Right ventricle myocardium superior (tissue), 1 donor: ENCODE results near the gene HPN. TPM values are rescaled to one million over a fixed set of nuclear protein-coding genes. Genes with fewer than 3 reads are reported as not detected.
"Not testable (repeated sequence)": the region's sequence is repeated elsewhere in the genome, so short reads cannot be mapped to it uniquely, and the experiment has no call there.

Source experiments
- ATAC-seq: fragments of 200-7000 bp; cut with Tn5 transposase; one replicate; pipeline ENCODE4 v1.9.1; 2020; ENCODE audit warnings: mild to moderate bottlenecking; ENCODE audit not compliant: poor library complexity
- DNase-seq: peaks from one replicate; pipeline ENCODE4 v3.0.0-alpha.2; 2020
- intact Hi-C: fragments of 100-400 bp; cut with DNase I; formaldehyde crosslinking; loops from one replicate; pipeline ENCODE4 v1.11.2; 2022
- total RNA-seq: library from RNA; stranded (reverse); fragmentation: NEBNext Ultra II Directional; extraction: Animal tissue kit (Norgen Biotek cat#: 25700); gene quantifications from one replicate; pipeline ENCODE4 v1.2.1, GENCODE V29; 2021
- donor health status: DM: no; HTN: yes; CAD: no; lungs with severe emphysema.

HPN gene
- total RNA-seq, 1 donor from 2014 or later: 5.6 TPM

DNA sequence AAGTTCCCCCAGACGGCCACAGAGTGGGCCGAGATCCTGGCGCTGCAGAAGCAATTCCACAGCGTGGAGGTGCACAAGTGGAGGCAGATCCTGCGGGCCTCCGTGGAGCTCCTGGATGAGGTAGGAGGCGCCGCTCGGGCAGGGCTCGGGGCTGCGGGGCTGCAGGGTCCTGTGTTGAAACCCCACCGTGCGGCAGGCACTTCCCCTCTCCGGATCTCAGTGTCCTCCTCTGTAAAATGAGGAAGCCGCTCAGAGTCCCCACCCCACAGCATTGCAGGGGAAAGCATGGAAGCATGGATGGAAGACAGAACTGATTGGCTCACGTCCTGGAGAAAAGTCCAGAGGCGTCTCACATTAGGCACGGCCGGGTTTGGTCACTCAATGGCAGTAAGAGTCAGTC is 18.1 kb upstream of the HPN start:
- DNase-seq: peak; percentile 51
- peak; percentile 33 for ATAC-seq
- intact Hi-C loops: no loop called here

DNA sequence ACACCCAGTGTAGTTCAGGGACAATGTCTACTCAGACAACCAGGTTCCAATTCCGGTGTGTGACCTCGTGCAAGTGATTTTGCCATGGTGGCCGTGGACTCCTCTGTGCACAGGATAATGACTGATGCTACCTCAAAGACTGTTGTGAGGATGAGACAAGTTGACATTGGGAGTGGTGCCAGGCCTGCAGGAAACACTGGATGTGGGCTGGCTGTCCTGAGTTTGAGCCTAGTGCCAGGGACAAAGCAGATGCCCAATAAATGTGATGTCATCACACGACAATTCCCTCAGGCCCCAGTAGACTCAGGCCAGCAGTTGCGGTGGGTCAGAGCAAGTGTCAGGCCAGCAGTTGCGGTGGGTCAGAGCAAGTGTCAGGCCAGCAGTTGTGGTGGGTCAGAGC is 17.4 kb upstream of the HPN start:
- DNase-seq (peak; percentile 38), ATAC-seq (no peak)
- intact Hi-C loops: no loop called here

DNA sequence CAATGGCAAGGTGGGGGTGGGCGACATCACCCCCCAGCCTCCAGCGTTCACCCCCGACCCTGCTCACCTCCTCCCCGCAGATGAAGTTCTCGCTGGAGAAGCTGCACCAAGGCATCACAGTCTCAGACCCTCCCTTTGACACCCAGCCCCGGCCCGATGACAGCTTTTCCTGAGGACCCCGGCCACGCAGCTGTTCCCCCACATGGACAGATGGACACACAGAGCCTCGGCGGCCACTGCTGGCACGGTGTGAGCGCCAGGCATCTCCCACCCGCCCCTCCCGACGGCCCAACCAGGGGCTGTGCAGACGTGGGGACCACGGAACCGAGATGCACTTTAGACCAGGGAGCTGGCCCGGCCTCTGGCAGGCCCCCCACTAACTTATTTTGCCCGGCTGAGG is 15.6 kb upstream of the HPN start:
- DNase-seq (peak; percentile 15), ATAC-seq (no peak)
- intact Hi-C loops: no loop called here

DNA sequence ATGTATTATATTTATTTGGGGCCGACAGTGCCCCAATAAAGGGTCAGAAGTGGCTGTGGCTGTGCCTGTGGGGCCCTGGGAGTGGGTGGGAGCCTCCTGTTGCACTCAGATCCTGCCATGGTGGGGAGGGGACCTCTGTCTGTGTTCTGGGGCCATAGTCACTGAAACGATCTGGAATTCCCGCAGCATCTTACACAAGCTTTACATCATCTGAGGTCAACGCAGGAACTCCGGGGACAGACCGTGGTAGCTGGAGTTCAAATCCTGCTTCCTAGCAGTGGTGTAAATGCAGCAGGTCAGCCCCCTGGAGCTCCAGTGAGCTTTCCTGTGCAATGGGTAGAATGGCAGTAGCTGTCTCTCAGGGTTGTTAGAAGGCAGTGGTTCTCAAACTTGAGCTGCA is 15.1 kb upstream of the HPN start:
- no peak for ATAC-seq
- intact Hi-C loops: no loop called here
- DNase-seq: peak; percentile 13

DNA sequence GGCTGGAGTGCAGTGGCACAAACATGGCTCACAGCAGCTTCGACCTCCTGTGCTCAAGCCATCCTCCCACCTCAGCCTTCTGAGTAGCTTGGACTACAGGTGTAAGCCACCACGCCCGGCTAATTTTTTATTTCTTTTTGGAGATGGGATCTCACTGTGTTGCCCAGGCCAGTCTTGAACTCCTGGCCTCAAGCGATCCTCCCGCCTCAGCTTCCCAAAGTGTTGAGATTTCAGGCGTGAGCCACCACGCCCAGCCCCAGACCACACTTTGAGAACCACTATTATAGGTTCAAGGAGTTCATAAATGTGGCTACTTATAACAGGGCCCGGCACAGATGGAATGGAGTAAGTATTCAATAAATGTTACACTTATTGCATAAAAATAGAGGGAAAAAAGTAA is 14.5 kb upstream of the HPN start:
- intact Hi-C loops: no loop called here
- ATAC-seq: no peak

DNA sequence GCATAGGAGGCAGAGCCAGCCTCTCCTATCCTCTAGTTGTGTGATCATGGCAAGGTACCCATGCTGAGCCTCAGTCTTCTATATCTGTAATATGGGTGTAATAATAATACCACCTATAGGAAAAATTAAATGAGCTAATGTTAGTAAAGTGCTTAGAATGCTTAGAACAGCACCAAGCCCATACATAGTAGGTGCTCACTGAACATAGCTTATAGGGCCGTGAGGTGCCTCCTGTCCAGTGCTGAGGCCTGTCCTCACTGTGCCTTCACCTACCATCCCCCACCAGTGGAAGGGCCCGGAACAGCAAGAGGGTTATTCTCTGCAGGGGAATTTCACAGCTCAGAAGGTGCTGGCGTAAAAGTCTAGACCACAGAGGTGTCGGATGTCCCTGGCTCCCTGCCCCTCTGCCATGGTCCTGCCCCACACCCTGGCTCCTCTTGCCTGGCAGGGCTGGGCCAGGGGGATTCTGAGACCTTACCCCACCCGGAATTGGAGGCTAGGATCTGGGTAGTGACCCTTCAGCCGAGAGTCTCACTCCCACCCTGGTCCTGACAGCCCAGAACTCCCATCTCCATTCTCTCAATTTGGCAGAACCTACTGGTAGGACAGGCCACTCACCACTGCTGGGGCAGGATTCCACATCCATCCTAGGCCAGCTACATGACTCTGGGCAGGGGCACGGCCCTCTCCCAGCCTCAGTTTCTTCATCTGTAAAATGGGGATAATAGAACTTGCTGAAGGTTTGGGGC is 13.5 kb upstream of the HPN start:
- DNase-seq (no peak), ATAC-seq (no peak)
- intact Hi-C loops: no loop called here

More for the DNA sequence above, 14.5 kb upstream of the HPN start:
- peak; percentile 17 for DNase-seq

DNA sequence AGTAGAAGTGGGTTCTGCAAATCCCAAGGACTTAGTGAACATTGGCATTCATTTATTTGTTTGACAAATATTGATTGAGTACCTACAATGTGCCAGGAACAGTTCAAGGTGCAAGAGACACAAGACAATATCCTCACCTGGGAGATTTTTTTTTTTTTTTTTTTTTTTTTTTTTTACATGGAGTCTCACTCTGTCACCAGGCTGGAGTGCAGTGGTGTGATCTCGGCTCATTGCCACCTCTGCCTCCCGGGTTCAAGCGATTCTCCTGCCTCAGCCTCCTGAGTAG is 13.0 kb upstream of the HPN start:
- DNase-seq, ATAC-seq, intact Hi-C loops: not testable (repeated sequence)

DNA sequence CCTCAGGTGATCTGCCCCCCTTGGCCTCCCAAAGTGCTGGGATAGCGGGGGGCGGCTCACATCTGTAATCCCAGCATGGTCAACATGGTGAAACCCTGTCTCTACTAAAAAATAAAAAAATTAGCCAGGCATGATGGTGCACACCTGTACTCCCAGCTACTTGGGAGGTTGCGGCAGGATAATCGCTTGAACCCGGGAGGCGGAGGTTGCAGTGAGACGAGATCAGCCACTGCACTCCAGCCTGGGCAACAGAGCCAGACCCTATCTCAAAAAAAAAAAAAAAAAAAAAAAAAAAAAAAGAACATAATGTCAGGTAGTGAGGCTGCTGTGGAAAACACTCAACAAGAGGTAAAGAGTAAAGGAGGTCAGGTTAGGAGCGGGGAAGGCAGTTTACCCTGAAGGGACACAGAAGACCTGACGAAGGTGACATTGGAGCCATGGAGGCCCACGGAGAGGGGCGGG is 12.2 kb upstream of the HPN start:
- ATAC-seq, intact Hi-C loops, DNase-seq: not testable (repeated sequence)

DNA sequence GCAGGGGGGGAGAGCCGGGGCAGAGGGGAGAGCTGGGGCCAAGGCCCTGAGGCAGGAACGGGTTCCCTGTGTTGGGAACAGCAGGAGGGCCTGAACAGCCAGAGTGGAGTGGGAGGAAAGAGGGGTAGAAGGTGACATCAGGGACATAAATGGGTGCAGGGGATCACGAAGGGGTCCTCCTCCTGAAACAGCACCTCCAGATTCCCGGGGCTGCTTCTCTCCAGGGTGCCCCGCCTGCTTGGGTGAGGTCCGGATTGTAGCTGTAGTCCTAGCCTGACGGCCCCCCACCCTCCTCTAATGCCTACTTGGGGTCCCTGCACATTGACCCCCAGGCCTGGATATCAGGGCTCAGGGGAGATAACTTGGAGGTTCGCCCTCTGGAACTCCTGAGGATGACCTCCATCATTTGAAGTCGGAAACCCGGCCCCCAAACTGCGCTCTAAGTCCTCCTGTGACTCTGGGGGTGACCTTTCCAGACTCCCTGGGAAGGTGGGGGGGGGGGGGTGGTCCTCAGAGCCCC is 11.7 kb upstream of the HPN start:
- DNase-seq (no peak), ATAC-seq (peak; percentile 7)
- intact Hi-C loops: no loop called here

DNA sequence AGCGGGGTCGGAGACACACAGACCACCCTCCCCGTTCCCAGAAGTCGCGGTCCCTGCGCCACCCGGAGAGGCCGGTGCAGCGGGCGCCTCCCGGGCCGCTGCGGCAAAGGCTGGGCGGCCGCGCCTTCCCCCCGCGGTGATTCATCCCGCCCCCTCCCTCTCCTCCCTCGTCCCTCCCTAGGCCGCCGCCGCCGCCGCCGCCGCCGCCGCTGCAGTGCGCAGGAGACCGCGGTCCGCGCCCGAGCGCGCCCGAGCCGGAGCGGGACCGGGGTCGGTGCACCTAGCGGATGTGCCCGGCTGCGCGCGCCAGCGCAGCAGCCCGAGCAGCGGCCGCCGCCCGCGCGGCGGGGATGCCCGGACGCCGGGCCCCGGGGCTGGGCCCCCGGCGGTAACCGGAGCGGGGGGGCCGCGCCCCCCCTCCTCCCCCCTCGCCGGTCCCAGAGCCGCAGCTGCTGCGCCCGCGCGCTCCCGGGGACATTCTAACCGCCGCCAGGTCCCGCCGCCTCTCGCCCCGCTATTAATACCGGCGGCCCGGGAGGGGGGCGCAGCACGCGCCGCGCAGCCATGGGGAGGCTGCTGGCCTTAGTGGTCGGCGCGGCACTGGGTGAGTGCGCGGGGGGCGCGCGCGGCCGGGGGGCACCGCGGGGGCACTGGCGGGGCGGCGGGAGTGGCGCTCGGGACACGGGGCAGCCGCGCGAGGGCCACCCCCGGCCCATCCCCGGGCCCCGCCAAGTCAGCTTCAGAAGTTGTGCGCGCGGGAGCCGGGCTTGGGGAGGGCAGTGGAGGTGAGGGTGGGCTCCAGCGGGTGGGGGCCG is 11.1 kb upstream of the HPN start, which contains the start of gene SCN1B:
Gene SCN1B (plus strand): TSS at position 214 of the 815 bp plus-strand sequence. CDS start 351 bp downstream, at position 565.
- ATAC-seq (peak; percentile 80), DNase-seq (peak; percentile 78)
- intact Hi-C loops: no loop called here

DNA sequence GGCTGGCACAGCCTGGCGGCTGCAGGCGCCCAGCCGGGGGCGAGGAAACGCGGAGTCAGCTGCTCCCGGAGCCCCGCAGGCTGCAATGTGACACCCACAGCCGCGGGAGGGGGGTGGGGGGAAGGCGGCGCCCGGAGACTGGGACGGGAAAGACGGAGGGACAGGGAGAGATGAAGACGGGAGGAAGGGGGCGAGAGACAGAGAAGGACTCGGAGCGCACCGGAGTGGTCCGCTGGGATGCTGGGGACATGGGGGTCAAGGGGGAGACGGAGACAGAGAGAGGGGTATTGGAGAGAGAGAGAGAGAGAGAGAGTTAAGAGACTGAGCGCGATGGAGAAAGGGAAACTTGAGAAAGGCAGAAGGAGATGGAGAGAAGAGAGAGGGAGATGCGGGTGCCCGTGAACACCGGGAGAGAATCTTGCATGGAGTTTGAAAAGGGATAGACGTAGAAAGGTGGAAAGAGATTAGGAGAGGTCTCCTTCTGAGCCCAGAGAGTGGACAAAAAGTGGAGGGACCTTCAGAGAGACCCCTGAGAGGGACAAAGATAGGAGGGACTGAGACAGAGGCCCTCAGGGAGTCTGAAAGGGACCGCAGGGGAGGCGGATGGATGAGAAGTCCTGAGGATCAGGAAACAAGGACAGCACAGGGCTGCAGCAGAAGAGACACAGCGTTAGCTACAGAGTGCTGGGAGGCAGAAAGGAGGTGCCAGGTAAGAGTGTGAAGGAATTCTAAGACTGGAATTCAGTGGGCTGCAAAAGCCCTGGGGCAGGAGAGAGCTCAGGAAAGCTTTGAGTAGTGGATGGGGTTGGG is 10.2 kb upstream of the HPN start:
- intact Hi-C loops: no loop called here
- peak; percentile 36 for ATAC-seq
- DNase-seq: peak; percentile 63

DNA sequence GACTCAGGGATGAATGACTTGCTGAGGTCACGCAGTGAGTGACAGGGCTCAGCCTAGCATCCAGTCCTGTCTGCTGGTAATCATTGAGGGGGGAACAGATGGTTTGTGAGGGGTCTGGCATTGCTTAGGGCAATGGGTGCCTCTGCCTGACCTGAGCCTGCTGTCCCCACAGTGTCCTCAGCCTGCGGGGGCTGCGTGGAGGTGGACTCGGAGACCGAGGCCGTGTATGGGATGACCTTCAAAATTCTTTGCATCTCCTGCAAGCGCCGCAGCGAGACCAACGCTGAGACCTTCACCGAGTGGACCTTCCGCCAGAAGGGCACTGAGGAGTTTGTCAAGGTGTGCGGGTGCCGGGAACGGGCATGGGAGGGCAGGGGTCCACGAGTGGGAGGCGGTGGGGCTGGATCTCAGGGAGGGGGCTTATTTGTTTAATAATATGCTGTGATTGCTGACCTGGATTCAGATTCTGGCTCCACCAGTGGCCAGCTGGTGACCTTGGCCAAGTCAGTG is 9.1 kb upstream of the HPN start:
- no peak for ATAC-seq
- no peak for DNase-seq
- intact Hi-C loops: no loop called here

DNA sequence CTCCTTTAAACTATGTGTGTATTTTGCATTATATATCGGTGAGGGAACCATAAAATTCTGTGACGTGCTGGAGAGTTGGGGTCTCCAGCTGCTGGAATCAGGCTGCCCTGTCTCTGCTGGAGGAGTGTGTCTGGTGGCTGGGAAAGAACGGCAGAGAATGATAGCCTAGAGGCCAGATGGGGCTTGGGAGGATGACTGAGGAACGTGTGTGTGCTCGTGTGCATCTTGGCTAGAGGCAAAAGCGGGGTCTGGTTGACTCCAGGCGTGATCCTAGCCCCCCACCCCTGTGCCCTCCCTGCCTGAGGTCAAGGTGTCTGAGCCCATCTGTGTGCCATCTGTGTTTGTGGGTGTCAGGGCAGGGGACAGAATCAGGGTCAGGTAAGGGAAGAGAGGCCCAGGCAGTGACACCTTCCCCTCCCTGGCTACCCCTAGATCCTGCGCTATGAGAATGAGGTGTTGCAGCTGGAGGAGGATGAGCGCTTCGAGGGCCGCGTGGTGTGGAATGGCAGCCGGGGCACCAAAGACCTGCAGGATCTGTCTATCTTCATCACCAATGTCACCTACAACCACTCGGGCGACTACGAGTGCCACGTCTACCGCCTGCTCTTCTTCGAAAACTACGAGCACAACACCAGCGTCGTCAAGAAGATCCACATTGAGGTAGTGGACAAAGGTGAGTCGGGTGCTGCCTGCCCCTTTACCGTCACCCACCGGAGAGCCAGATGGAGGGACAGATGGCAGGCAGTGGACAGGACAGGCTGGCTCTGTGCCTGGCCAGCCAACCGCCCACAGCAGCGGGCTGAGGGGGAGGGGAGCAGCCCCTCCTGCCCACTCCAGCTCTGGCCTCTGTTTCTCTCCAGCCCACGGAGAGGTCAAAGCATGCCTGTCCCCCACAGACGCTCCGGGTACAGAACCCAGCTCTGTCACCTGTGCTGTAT is 8.2 kb upstream of the HPN start:
- intact Hi-C loops: no loop called here
- DNase-seq (no peak), ATAC-seq (no peak)

DNA sequence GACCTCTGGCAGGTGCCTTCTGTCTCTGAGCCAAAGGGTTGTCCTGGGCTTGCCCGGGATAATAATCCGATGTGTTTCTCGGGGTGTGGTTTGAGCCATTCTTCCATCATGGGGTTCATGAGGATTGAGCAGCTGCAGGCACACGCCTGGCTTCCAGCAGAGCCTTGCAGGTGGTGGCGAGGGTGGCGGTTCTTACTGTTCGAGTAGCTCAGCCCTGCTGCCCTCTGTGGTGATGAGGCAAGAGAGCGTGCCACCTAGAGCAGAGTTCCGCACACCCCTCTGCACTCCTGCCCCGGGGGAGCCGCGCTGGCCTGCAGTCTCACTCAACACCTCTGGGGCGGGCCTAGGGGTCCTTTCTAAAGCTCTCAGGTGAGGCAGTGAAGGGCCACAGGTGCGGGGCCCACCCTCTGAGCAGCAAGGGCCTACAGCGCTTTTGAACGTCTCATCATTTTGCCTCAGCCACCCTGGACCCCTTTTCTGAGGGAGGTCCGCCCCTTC is 7.5 kb upstream of the HPN start:
- intact Hi-C loops: no loop called here
- ATAC-seq (no peak), DNase-seq (no peak)

DNA sequence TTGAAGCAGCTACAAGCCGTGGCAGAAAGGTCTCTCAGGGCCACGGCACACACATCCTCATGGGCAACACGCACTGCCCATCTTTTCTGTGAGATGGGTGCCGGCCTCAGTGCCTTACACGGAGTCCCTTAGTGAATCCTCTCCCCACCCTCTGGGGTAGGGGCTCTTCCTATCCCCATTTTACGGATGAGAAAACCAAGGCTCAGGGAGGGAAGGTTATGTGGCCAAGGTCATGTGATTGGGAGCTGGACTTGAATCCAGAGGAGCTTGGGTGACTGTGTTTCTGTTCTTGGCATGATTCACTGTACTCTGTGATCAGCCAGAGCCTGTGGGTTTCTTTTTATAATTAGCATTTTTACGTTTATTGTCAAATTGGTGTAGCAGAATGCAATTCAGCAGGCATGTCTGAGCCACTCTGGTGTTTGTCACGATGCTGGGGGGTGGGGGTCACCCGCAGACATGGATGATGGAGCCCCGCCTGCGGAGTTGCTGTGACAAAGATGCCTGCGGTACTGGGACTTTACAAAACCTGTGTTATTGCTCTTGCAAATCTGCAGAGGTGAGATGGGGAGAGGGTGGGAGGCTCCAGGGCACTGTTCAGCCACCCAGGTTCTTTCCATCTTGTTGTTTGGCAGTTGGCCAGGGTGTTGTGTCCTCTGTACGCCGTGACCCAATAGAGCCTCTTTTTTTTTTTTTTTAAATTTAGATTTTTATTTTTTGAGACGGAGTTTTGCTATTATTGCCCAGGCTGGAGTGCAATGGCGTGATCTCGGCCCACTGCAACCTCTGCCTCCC is 6.7 kb upstream of the HPN start:
- intact Hi-C loops: no loop called here
- no peak for ATAC-seq

DNA sequence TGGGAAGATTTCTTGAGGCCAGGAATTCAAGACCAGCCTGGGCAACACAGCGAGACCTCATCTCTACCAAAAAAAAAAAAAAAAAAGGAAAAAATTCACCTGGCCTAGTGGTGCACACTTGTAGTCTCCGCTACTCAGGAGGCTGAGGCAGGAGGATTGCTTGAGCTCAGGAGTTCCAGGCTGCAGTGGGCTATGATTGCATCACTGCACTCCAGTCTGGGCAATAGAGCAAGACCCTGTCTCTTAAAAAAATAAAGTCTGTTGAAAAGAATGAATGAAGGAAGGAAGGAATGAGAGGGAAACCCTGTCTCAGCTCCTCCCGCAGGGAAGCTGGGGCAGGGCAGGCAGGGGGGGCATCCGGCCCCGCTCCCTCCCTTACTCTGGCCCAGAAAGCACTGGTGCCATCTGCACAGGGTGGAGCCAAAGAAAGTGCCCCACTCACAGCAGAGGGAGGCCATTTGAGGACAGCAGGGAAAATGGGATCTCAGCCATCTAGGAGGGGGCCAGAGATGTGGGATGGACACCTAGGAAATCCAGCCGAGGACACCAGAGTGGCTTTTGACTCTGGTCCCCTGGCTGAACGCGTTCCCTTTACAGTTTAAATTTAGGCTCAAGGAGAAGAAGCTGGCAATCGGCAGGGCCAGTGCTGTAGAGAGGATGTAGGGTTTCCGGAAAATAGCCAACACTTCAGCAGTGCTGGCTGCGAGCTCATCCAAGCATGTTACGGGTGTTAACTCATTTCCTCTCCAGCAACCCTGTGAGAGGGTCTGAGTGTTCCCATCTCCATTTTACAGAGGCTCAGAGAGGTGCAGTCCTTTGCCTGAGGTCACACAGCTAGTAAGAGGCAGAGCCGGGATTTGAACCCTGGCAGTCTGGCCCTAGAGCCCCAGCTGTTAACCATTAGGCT is 3.6 kb upstream of the HPN start:
- DNase-seq (no peak), ATAC-seq (peak; percentile 27)
- intact Hi-C loops: no loop called here

More for the DNA sequence above, 6.7 kb upstream of the HPN start:
- DNase-seq: no peak
